Stimulated activated effector memory CD8-positive, alpha-beta T cell treated with anti-CD3 and anti-CD28 coated beads, Interleukin-12 subunit alpha, Interleukin-12 subunit beta, amount 100 ng/mL, for 72 hours (primary cell): ENCODE data around the gene SBF2.

Experiments
- ATAC-seq: fragments of 150-1000 bp; cut with Tn5 transposase; 2 replicates; pipeline ENCODE4 v1.10.0; 2021
- DNase-seq, 2 donors: peaks; one replicate each; pipeline ENCODE4 v3.0.0; 2021 to 2022; ENCODE audit warnings: low spot score in 2 of 2
- H3K27ac Mint-ChIP-seq: one replicate; pipeline ENCODE4 v1.8.0; 2022; ENCODE audit warnings: mild to moderate bottlenecking, mixed read lengths
- H3K36me3 Mint-ChIP-seq: one replicate; pipeline ENCODE4 v1.8.0; 2022; ENCODE audit warnings: mild to moderate bottlenecking, mixed read lengths
- H3K4me1 Mint-ChIP-seq: one replicate; pipeline ENCODE4 v1.8.0; 2022; ENCODE audit warnings: mixed read lengths
- H3K4me3 Mint-ChIP-seq: one replicate; pipeline ENCODE4 v1.8.0; 2022; ENCODE audit warnings: mild to moderate bottlenecking, mixed read lengths
- H3K9me3 Mint-ChIP-seq: one replicate; pipeline ENCODE4 v1.8.0; 2022; ENCODE audit warnings: mixed read lengths

SBF2 gene

DNA sequence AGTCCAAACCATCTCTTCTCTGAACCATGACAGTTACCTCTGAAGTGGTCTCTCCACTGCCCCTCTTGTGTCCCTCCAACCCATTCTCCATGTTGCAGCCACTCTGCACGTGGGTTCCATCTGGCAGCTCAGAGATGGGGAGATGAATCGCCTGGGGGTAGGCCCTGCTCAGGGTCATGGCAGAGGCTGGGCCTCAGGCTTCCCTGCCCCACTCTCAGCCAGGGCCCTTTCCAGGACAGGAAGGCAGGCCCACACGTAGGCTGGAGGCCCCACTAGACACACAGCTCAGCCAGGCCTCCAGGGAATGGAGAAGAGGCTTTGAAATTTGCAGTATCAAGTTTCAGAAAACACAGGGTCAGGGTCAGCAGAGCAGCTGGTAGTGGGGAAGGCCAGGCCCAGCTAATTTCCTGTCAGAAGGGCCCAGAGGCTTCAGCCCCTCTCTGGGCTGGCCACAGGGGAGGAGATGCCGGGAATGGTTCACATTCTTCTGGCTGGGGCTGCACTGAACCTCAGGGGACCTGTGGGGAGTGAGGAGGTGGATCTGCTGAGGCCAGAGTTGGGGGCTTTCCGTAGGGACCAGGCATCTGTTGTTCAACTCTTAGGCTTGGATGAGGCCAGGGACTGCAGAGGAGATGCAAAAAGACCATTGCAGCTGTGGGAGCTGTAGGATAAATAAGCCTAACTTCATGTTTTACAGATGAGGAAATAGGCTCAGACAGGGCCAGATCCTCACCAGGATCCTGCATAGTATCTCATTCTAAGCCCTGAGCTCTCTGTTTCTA, 528.5 kb downstream of the SBF2 start:
- Mint-ChIP-seq H3K4me3 (no peak overlapping the region), H3K27ac (peak overlapping the region; percentile 74), H3K4me1 (peaks cover 31% of the 10 kb centered on the region), H3K9me3 (no peaks in the 10 kb centered on the region), H3K36me3 (no peaks in the 10 kb centered on the region)
- DNase-seq, result no peak
- ATAC-seq, result peak; percentile 19

DNA sequence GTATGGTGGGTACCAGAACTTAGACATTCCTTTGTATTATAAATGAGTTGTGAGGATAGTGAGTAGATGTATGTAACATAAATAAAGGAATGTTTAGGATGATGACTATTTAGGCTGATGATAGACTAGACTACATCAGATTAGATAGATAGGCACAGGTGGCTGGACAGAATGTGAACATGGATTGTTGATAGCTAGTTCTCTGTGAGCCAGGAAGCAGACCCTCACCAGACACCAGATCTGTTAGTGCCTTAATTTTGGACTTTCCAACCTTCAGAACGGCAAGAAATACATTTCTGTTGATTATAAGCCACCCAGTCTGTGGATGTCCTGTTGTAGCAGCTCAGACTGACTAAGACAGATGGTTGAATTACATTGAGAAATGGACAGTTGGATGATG, 530.7 kb downstream of the SBF2 start:
- H3K36me3 Mint-ChIP-seq, result peaks cover 8% of the 10 kb centered on the region

DNA sequence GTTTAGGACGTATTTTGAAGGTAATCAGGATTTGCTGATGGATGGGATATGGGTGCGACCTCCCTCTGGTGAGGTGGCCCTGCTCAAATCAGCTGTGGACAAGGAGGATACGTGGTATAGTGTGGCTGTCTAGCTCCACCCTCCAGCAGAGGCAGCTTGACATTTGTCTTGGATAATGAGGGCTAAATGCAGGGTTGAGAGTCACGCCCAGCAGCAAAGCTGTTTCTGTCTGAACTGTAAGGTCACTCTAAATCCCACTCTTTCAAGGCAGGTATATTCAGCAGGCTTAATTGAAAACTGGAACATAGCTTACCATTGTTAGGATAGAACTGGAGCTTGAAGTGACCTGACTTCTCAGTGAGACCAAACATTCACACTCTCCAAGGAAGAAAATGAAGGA, 531.5 kb downstream of the SBF2 start:
- H3K36me3 Mint-ChIP-seq, result peaks cover 8% of the 10 kb centered on the region
- no peak overlapping the region for H3K27ac Mint-ChIP-seq
- DNase-seq (no peak), ATAC-seq (no peak)
- H3K9me3 Mint-ChIP-seq, result no peaks in the 10 kb centered on the region
- peaks cover 53% of the 10 kb centered on the region for H3K4me1 Mint-ChIP-seq
- H3K4me3 Mint-ChIP-seq, result no peak overlapping the region

More for the DNA sequence above, 530.7 kb downstream of the SBF2 start:
- Mint-ChIP-seq H3K4me3 (no peak overlapping the region), H3K9me3 (no peaks in the 10 kb centered on the region), H3K27ac (no peak overlapping the region), H3K4me1 (peaks cover 49% of the 10 kb centered on the region)
- DNase-seq (no peak), ATAC-seq (no peak)

DNA sequence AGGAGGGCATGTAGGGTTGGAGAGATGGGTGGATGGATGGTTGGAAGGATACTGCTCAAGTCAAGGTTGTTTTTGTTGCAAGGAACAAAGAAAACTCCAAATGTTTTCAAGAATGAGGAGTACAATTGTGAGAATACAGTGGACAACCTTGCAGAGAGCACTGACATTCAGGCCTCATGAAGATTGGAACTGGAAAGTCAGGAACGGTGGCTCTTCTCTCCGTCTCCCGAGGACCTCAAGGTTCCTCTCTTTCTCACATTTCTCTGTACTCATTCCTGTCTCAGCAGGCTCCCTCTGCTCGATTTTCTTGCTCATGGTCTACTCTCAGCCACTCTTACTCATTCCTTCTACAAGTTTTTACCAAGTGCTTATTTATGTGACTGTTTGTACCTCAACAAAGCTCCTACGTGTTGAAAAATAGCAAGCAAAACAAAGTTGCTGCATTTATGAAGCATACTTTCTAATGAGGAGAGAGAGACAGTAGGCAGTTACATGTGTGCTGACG, 532.5 kb downstream of the SBF2 start:
- Mint-ChIP-seq H3K4me3 (no peak overlapping the region), H3K27ac (no peak overlapping the region)

GRCh38 chr11:9760193-9760575, 533.8 kb downstream of the SBF2 start:
- Mint-ChIP-seq H3K36me3 (peaks cover 8% of the 10 kb centered on the region), H3K4me1 (peaks cover 65% of the 10 kb centered on the region), H3K4me3 (peak overlapping the region; percentile 81), H3K9me3 (no peaks in the 10 kb centered on the region), H3K27ac (peak overlapping the region; percentile 93)
- no peak for ATAC-seq
- DNase-seq, result no peak

More for the DNA sequence above, 532.5 kb downstream of the SBF2 start:
- Mint-ChIP-seq H3K4me1 (peaks cover 56% of the 10 kb centered on the region), H3K36me3 (peaks cover 8% of the 10 kb centered on the region), H3K9me3 (no peaks in the 10 kb centered on the region)
- ATAC-seq, result no peak
- DNase-seq, result no peak

- Mint-ChIP-seq H3K36me3 (peaks cover 8% of the 10 kb centered on the region), H3K9me3 (no peaks in the 10 kb centered on the region), H3K4me3 (peak overlapping the region; percentile 81), H3K27ac (peak overlapping the region; percentile 93), H3K4me1 (peaks cover 64% of the 10 kb centered on the region)
- peak; percentile 59 to 88 for DNase-seq
- peak; percentile 93 for ATAC-seq
These were observed 534.4 kb downstream of the SBF2 start for GRCh38 chr11:9759519-9760192.

DNA sequence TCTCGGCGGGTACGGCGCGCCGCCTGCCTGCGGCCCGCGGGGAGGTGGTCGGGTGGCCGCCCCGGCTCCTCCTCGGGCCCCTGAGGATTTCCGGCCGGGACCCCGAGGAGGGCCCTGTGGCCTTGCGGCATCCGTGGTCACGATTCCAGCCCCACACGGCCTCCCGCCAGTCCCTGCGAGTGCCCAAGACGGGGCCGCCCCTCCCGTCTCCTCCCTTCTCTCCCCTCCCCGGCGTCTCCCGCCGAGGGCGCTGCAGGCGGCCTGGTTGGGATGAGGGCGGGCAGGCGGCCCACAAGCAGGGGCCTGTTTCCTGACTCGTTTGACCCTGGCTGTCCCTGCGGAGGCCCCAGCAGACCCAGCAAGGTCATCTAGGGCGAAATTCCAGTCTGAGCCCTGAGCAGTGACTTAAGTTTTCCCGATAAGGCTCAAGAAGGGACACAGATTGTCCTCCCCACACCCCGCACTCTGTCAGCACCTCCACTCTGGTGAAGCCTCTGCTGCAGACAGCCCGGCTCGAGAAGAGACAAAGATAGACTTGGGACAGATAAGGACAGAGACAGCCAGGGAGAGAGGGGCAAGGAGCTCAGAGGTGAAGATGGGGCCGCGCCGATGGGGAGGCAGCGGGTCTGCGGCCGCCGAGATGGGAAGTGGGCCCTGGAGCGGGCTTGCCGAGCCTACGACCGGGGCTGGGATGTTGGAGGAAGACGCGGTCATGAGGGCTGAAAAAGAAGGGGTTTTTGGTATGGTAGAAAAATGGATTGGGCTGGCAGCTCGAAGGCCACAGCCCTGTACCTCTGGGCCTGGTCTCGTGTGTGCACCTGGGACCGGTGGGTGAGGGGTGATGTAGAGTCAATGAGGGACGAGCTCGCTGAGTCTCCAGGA, 535.1 kb downstream of the SBF2 start:
- peak; percentile 53 to 79 for DNase-seq
- peak; percentile 37 for ATAC-seq
- Mint-ChIP-seq H3K9me3 (no peaks in the 10 kb centered on the region), H3K36me3 (peaks cover 8% of the 10 kb centered on the region), H3K27ac (peak overlapping the region; percentile 93), H3K4me1 (peaks cover 60% of the 10 kb centered on the region), H3K4me3 (peak overlapping the region; percentile 81)

DNA sequence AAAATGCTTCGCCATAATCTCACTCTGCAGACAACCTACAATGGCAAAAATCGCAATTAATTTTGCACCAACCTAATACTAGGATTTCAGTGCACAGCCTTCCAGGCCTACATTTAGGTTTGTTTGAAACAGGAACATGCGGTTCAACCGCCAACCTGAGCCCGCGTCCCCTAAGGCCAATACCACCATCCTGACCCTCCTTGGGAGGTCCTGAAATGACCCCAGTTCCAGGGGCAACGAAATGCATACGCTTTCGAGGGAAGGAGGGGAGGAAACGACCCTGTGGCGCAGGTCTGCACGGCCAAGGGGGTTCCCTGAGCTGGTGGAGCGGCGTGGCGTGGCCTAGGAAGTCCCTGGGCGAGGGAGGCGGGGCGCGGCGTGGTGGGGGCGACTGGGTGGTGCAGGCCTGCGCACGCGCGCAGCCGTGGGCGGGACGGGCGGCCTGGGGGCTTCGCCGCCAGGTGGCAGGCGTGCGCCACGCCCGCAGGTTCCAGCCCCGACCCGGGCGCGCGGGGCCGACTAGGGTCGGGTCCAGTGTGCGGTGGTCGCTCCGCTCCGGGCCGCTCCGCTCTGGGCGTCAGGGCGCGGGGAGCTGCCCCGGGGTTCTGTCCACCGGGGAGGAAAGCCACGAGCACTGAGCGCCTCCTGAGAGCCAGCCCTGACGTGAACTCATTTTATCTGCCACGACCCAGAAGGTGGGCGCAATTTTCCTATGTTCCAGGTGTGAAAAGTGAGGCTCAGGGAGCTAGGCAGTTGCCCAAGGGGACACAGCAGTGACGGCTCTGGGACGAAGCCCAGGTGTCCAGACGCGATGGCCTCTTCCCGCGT, 536.0 kb downstream of the SBF2 start:
- Mint-ChIP-seq H3K9me3 (no peaks in the 10 kb centered on the region), H3K27ac (peak overlapping the region; percentile 93), H3K36me3 (peaks cover 8% of the 10 kb centered on the region), H3K4me1 (peaks cover 67% of the 10 kb centered on the region), H3K4me3 (peak overlapping the region; percentile 81)
- DNase-seq (peak; percentile 94 to 96), ATAC-seq (peak; percentile 69)

GRCh38 chr11:9756878-9757277, 537.1 kb downstream of the SBF2 start:
- H3K36me3 Mint-ChIP-seq, result peaks cover 8% of the 10 kb centered on the region
- H3K4me1 Mint-ChIP-seq, result peaks cover 64% of the 10 kb centered on the region
- ATAC-seq, result no peak
- no peak overlapping the region for H3K4me3 Mint-ChIP-seq
- DNase-seq, result no peak
- peak overlapping the region; percentile 78 for H3K27ac Mint-ChIP-seq
- H3K9me3 Mint-ChIP-seq, result no peaks in the 10 kb centered on the region

GRCh38 chr11:9756461-9756860, 537.6 kb downstream of the SBF2 start:
- Mint-ChIP-seq H3K27ac (peak overlapping the region; percentile 78), H3K9me3 (no peaks in the 10 kb centered on the region), H3K36me3 (peaks cover 8% of the 10 kb centered on the region), H3K4me1 (peaks cover 59% of the 10 kb centered on the region), H3K4me3 (no peak overlapping the region)
- DNase-seq, result no peak
- no peak for ATAC-seq

DNA sequence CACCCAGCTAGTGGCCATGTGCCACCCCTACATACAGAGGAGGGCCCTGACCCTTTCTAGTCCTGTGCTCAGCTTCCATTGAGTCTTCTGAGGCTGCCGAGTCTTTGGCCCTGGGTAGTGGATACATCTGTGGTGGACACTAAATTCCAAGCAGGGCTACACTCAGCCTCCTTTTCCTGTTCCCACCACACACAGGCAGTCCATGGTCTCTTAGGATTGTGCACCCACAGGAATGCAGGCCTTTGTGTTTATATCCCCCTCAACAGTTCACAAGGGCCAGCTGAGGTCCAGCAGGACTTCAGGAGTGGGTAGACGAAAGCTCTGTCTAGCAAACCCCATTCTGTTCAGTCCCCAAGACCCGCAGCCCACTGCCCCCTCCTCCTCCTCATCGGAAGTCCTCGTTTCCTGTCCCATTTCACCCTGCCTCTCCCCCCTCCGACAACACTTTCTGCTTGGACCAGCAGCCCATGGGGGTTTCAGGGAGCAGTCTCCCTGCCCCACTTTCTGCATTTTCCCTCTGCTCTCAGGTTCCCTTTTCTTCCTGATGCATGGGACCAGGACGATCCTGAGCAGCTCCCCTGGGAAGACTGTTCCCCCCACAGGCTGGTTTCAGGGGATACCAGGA, 538.3 kb downstream of the SBF2 start:
- no peak for DNase-seq

GRCh38 chr11:9754010-9754471, 540.0 kb downstream of the SBF2 start:
- H3K4me3 Mint-ChIP-seq, result no peak overlapping the region
- H3K36me3 Mint-ChIP-seq, result peaks cover 7% of the 10 kb centered on the region
- DNase-seq (no peak), ATAC-seq (no peak)
- peak overlapping the region; percentile 85 for H3K27ac Mint-ChIP-seq
- no peaks in the 10 kb centered on the region for H3K9me3 Mint-ChIP-seq
- peaks cover 38% of the 10 kb centered on the region for H3K4me1 Mint-ChIP-seq

More for the DNA sequence above, 538.3 kb downstream of the SBF2 start:
- Mint-ChIP-seq H3K4me3 (no peak overlapping the region), H3K36me3 (peaks cover 8% of the 10 kb centered on the region), H3K27ac (peak overlapping the region; percentile 78), H3K9me3 (no peaks in the 10 kb centered on the region), H3K4me1 (peaks cover 54% of the 10 kb centered on the region)
- ATAC-seq, result no peak

DNA sequence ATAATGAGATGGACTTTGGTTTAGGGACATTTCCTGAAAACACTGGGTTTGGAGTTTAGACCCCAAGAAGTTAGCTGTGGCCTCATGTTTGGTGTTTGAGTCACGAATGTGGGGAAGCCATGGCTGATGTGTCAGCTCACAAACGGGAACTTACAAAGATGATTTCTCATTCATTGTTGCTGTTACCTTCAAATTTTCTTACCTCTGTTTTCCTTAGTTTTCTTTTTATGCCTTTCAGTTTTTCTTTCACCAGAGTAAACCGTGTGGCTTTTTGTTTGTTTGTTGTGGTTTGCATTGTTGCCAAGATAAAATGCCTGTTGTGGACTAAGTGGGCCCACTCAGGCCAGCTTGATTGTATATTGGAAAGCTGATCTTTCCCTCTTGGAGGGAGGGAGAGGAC, 541.0 kb downstream of the SBF2 start:
- H3K36me3 Mint-ChIP-seq, result peaks cover 14% of the 10 kb centered on the region
- H3K27ac Mint-ChIP-seq, result peak overlapping the region; percentile 85
- H3K4me3 Mint-ChIP-seq, result peak overlapping the region; percentile 45
- no peaks in the 10 kb centered on the region for H3K9me3 Mint-ChIP-seq
- ATAC-seq (peak; percentile 58), DNase-seq (no peak)
- peaks cover 43% of the 10 kb centered on the region for H3K4me1 Mint-ChIP-seq

GRCh38 chr11:9752091-9752490, 541.9 kb downstream of the SBF2 start:
- Mint-ChIP-seq H3K27ac (no peak overlapping the region), H3K4me1 (peaks cover 39% of the 10 kb centered on the region), H3K4me3 (no peak overlapping the region), H3K36me3 (peaks cover 18% of the 10 kb centered on the region), H3K9me3 (no peaks in the 10 kb centered on the region)
- ATAC-seq (no peak), DNase-seq (no peak)
